ENCODE measurements around the gene YDJC.
"Not testable (repeated sequence)": the region's sequence is repeated elsewhere in the genome, so short reads cannot be mapped to it uniquely, and the experiment has no call there.

YDJC gene

GRCh38 chr22:21660904-21661303 lies 31.1 kb upstream of the YDJC start:
- Mint-ChIP-seq H3K36me3 (ENCODE audit: low read depth) (peaks cover 2% of the 10 kb centered on the region), H3K4me3 (no peak overlapping the region), H3K27me3 (peaks cover 17% of the 10 kb centered on the region), H3K4me1 (ENCODE audit: low read depth) (peaks cover 33% of the 10 kb centered on the region), H3K27ac (no peak overlapping the region), H3K9me3 (no peaks in the 10 kb centered on the region)
- intact Hi-C loops (cut with micrococcal nuclease) = no loop called here

GRCh38 chr22:21659864-21660525 lies 30.2 kb upstream of the YDJC start:
- Mint-ChIP-seq H3K9me3 (no peaks in the 10 kb centered on the region), H3K4me3 (no peak overlapping the region), H3K4me1 (ENCODE audit: low read depth) (peaks cover 25% of the 10 kb centered on the region), H3K27me3 (peaks cover 17% of the 10 kb centered on the region), H3K36me3 (ENCODE audit: low read depth) (no peaks in the 10 kb centered on the region), H3K27ac (no peak overlapping the region)
- intact Hi-C loops (cut with micrococcal nuclease) = no loop called here

GRCh38 chr22:21657360-21658032 lies 27.7 kb upstream of the YDJC start:
- Mint-ChIP-seq H3K4me1 (ENCODE audit: low read depth) (peaks cover 31% of the 10 kb centered on the region), H3K27me3 (peaks cover 17% of the 10 kb centered on the region), H3K4me3 (peak overlapping the region; percentile 84), H3K27ac (peak overlapping the region; percentile 47), H3K9me3 (no peaks in the 10 kb centered on the region), H3K36me3 (ENCODE audit: low read depth) (no peaks in the 10 kb centered on the region)
- intact Hi-C loops (cut with micrococcal nuclease) = no loop called here

- Mint-ChIP-seq H3K27ac (peak overlapping the region; percentile 47), H3K4me1 (ENCODE audit: low read depth) (peaks cover 36% of the 10 kb centered on the region)
- intact Hi-C loops (cut with micrococcal nuclease) = no loop called here
Observed at GRCh38 chr22:21657020-21657359, 27.2 kb upstream of the YDJC start.

GRCh38 chr22:21652547-21653545 lies 23.0 kb upstream of the YDJC start:
- Mint-ChIP-seq H3K27me3 (peaks cover 12% of the 10 kb centered on the region), H3K36me3 (ENCODE audit: low read depth) (peaks cover 36% of the 10 kb centered on the region), H3K4me1 (ENCODE audit: low read depth) (peaks cover 53% of the 10 kb centered on the region), H3K4me3 (peak overlapping the region; percentile 87), H3K9me3 (no peaks in the 10 kb centered on the region), H3K27ac (peak overlapping the region; percentile 66)
- intact Hi-C loops (cut with micrococcal nuclease) = no loop called here

More at GRCh38 chr22:21657020-21657359, 27.2 kb upstream of the YDJC start:
- Mint-ChIP-seq H3K9me3 (no peaks in the 10 kb centered on the region), H3K4me3 (peak overlapping the region; percentile 84), H3K36me3 (ENCODE audit: low read depth) (peaks cover 3% of the 10 kb centered on the region), H3K27me3 (peaks cover 17% of the 10 kb centered on the region)

- Mint-ChIP-seq H3K27ac (peak overlapping the region; percentile 66), H3K36me3 (ENCODE audit: low read depth) (peaks cover 42% of the 10 kb centered on the region), H3K9me3 (no peaks in the 10 kb centered on the region), H3K27me3 (peaks cover 8% of the 10 kb centered on the region), H3K4me1 (ENCODE audit: low read depth) (peaks cover 47% of the 10 kb centered on the region), H3K4me3 (peak overlapping the region; percentile 87)
- intact Hi-C loops (cut with micrococcal nuclease) = no loop called here
Observed at GRCh38 chr22:21652010-21652546, 22.3 kb upstream of the YDJC start.

- Mint-ChIP-seq H3K36me3 (ENCODE audit: low read depth) (peaks cover 47% of the 10 kb centered on the region), H3K4me1 (ENCODE audit: low read depth) (peaks cover 46% of the 10 kb centered on the region), H3K27me3 (peaks cover 3% of the 10 kb centered on the region), H3K4me3 (peak overlapping the region; percentile 87), H3K9me3 (no peaks in the 10 kb centered on the region), H3K27ac (peak overlapping the region; percentile 66)
- intact Hi-C loops (cut with micrococcal nuclease) = no loop called here
Observed at GRCh38 chr22:21651521-21652009, 21.7 kb upstream of the YDJC start.

- Mint-ChIP-seq H3K9me3 (no peaks in the 10 kb centered on the region), H3K4me3 (peak overlapping the region; percentile 87), H3K27me3 (peaks cover 2% of the 10 kb centered on the region), H3K36me3 (ENCODE audit: low read depth) (peaks cover 53% of the 10 kb centered on the region), H3K27ac (peak overlapping the region; percentile 66), H3K4me1 (ENCODE audit: low read depth) (peaks cover 46% of the 10 kb centered on the region)
- intact Hi-C loops (cut with micrococcal nuclease) = no loop called here
Observed at GRCh38 chr22:21650823-21651520, 21.1 kb upstream of the YDJC start.

GRCh38 chr22:21650280-21650679 lies 20.5 kb upstream of the YDJC start:
- Mint-ChIP-seq H3K9me3 (no peaks in the 10 kb centered on the region), H3K36me3 (ENCODE audit: low read depth) (peaks cover 60% of the 10 kb centered on the region), H3K4me1 (ENCODE audit: low read depth) (peaks cover 46% of the 10 kb centered on the region), H3K27ac (no peak overlapping the region), H3K4me3 (no peak overlapping the region), H3K27me3 (peaks cover 2% of the 10 kb centered on the region)
- intact Hi-C loops (cut with micrococcal nuclease) = no loop called here

- peaks cover 2% of the 10 kb centered on the region for H3K27me3 Mint-ChIP-seq
- H3K27ac Mint-ChIP-seq = no peak overlapping the region
- H3K4me1 Mint-ChIP-seq (ENCODE audit: low read depth) = peaks cover 54% of the 10 kb centered on the region
- intact Hi-C loops (cut with micrococcal nuclease) = no loop called here
- no peaks in the 10 kb centered on the region for H3K9me3 Mint-ChIP-seq
- peaks cover 84% of the 10 kb centered on the region for H3K36me3 Mint-ChIP-seq (ENCODE audit: low read depth)
- H3K4me3 Mint-ChIP-seq = no peak overlapping the region
Observed at GRCh38 chr22:21646608-21647590, 17.1 kb upstream of the YDJC start.

- Mint-ChIP-seq H3K4me1 (ENCODE audit: low read depth) (peaks cover 53% of the 10 kb centered on the region), H3K36me3 (ENCODE audit: low read depth) (peaks cover 75% of the 10 kb centered on the region)
- intact Hi-C loops (cut with micrococcal nuclease); H3K27ac Mint-ChIP-seq; H3K27me3 Mint-ChIP-seq; H3K9me3 Mint-ChIP-seq; H3K4me3 Mint-ChIP-seq: not testable (repeated sequence)
Observed at GRCh38 chr22:21645513-21645912, 15.7 kb upstream of the YDJC start.

- no peaks in the 10 kb centered on the region for H3K9me3 Mint-ChIP-seq
- intact Hi-C loops (cut with micrococcal nuclease) = no loop called here
- H3K4me3 Mint-ChIP-seq = peak overlapping the region; percentile 92
- peaks cover 47% of the 10 kb centered on the region for H3K4me1 Mint-ChIP-seq (ENCODE audit: low read depth)
- H3K27ac Mint-ChIP-seq = no peak overlapping the region
- peaks cover 58% of the 10 kb centered on the region for H3K36me3 Mint-ChIP-seq (ENCODE audit: low read depth)
- H3K27me3 Mint-ChIP-seq = no peaks in the 10 kb centered on the region
Observed at GRCh38 chr22:21643533-21644357, 13.9 kb upstream of the YDJC start.

All from dendritic cell treated with granulocyte-macrophage colony-stimulating factor and Interleukin-4, amounts not matched to agents 40 ng/mL and 50 ng/mL, for 4 days (primary cell).